HG02885 (cell line): Measurements from ENCODE around the gene EHHADH.

ENCODE experiments used
- ATAC-seq: cut with Tn5 transposase; IDR thresholded peaks from one replicate; pipeline ENCODE4 v1.9.1; 2021; ENCODE audit warnings: mild to moderate bottlenecking; ENCODE audit not compliant: unreplicated experiment, poor library complexity

Gene EHHADH

DNA sequence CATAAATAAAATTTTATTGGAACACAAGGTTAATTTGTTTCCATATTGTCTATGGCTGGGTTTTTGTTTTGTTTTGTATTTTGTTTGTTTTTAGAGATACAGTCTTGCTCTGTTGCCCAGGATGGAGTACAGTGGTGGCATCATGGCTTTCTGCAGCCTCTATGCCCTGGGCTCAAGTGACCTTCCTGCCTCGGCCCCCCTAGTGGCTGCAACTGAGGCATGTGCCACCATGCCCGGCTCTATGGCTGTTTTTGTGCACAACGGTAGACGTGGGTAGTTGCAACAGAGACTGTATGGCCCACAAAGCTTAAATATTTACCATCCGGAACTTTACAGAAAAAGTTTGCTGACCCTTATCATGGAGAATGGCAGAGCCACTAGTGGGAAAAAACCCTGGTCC is 54.2 kb downstream of the EHHADH start:
- no peak for ATAC-seq

DNA sequence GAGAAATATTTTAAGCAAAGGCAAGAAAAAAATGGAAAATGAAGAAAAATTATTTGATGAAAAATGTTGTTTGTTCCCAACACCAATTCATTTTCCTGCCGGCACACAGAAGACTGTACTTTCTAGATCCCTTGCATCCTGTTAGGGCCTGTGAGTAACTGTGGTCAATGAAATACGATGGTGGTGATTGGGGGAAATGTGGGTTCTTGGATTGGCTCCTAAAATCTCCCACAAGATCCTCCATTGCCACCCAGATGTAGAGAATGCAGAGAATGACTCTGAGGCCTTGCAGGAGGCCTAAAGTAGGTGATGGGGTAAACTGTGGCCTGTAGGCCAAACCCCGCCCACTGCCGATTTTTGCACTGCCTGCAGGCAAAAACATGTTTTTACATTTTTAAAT is 54.6 kb downstream of the EHHADH start:
- no peak for ATAC-seq

DNA sequence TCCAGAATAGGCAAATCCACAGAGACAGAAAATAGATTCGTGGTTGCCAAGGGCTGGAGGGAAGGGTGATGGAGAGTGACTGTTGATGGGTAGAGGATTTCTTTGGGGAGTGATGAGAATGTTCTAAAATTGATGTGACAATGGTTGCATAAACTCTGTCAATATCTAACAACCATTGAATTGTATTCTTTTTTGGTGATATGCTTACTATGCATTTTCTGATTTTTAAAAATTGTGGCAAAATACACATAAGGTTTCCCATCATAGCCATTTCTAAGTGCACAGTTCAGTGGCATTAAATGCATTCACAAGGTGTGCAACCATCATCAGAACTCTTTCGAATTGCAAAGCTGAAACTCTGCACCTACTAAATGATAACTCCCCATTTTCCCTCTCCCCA is 56.8 kb downstream of the EHHADH start:
- no peak for ATAC-seq

DNA sequence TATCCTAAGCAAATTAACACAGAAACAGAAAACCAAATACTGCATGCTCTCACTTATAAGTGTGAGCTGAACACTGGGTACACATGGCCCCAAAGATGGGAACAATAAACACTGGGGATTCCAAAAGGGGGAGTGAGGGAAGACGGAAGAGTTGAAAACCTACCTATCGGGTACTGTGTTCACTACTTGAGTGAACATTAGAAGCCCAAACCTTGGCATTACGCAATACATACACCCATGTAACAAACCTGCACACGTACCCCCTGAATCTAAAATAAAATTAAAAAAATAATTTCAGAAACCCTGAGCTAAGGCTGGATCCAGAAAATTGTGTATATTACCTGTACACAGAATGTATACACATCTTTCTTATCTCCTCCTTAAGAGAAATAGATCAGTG is 58.2 kb downstream of the EHHADH start:
- no peak for ATAC-seq

DNA sequence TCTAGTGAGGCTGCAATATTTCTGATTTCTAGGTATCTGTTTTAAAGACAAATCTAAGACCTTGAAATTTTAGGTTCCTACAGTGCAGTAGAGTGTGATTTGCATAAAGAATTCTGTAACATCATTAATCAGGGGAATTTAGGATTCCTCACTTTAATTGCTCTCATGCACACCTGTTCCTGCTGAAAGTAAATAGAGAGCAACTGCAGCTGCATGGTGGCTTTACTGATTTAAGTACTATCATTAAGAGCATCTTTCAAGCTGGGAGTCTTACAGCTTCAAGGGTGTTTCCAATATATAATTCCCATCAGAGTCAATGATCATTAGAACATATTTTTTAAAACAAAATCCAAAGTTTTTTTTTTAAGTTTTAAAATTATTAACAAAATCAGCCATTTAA is 65.0 kb downstream of the EHHADH start:
- no peak for ATAC-seq

DNA sequence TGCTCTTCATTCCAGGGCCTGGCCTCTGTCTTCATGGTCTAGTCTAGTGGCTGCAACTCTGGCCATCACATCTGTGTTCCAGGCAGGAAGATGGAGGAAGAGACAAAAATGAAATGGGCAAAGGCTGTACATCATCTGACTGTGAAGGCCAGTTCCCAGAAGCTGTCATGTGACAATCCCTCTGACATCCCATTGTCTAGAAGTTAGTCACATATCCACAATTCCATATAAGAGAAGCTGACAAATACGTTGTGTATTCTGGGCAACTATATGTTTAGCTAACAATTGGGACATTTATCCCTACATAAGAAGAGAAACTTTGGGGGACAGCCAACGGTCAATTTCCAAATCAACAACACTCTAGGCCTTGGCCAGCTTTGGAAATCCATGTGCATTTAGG is 66.5 kb downstream of the EHHADH start:
- no peak for ATAC-seq

DNA sequence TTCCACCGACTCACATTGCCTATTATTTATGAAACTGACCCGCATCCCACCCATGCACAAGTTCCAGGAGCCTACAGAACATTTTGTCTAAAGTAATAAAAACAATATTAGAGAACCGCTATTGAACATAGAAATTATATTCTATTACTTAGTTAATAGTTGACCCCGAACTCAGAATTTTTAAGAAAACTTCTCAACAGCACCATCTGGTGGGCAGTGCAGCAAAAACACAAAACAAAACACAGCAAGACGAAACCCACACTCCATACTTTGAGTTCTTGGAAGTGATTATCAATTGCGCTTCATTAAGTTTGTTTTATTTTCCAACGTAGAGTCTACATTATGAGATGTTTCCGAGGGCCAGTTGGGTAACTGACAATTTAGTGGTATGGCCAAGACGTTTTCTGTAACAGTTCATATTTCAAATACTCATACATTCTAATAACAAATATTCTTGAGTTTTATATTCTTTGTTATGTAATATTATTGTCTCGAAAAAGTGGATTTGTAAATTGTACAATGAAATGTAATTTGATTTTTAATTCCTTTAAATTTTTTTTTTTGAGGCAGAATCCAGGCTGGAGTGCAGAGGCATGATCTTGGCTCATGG is 77.0 kb downstream of the EHHADH start:
- ATAC-seq, result no peak

DNA sequence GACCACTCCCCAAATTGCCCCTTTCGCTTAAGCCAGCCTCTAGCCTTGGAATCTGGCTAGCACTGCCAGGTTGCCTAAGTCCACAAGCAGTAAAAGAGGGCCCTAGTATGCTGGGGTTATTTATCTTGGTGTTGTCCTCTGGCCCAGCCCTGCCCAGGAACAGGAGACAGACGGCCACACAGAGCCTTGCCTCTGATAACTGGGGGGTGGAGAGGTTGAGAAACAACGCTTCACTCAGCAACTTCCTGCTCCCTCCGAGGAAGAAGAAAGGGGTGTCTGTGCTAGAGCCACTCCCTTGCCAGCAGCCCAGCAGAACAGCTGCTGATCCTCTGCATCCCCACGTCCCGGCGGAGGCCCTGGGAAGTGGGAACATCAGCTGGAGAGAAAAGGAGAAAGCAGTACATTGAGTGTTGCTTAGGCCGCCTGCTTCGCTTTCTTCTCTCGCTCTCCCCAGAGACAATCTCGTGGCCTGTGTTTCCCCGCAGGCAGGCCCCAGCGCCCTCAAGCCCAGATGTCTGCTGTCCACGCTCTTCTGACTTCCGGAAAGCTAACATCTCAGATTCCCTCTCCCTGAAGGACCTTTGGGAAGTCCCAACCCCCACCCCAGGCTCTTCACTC is 78.4 kb downstream of the EHHADH start:
- peak; percentile 81 for ATAC-seq

DNA sequence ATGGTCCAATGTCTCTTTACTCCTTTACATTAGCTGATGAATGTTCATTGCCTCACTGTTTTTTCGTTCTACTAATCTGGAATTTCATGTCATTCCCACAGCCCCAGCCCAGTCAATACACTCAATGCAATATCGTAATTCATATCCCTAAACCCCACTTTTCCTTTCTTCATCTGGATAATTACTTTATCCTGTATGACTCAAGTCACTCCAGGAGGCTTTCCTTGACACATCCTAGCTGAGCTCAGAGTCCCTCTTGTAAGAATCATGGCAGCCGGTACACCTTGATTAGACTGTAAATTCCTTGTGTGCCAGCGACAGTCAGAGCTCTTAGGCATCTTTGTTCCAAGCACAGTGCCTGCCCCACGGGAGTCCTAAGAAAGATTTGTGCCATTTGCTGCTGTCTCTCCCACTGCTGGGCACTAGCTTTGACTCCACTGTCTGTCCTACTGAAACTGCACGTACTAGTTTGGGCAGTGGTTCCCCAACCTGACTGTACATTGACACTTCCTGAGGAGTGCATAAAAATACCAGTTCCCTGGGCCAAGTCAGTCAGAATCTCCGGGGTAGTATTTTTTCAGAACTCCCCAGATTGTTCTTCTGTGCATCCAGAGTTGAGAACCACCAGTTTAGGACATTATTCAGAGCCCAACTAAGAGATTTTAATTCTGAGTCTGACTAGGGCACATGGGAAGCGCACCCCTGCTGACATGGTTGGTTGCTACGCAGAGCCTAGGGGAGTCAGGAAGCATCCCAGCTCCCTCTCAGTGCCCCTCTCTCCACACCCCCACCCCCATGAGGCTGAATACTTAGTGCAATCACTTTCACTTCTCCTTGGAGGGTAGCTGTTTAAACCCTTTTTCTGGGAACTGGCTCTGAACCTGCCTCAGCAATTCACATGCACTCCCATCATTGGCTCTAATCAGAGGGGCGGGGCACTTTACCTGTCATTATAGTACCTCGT is 81.5 kb downstream of the EHHADH start:
- no peak for ATAC-seq

DNA sequence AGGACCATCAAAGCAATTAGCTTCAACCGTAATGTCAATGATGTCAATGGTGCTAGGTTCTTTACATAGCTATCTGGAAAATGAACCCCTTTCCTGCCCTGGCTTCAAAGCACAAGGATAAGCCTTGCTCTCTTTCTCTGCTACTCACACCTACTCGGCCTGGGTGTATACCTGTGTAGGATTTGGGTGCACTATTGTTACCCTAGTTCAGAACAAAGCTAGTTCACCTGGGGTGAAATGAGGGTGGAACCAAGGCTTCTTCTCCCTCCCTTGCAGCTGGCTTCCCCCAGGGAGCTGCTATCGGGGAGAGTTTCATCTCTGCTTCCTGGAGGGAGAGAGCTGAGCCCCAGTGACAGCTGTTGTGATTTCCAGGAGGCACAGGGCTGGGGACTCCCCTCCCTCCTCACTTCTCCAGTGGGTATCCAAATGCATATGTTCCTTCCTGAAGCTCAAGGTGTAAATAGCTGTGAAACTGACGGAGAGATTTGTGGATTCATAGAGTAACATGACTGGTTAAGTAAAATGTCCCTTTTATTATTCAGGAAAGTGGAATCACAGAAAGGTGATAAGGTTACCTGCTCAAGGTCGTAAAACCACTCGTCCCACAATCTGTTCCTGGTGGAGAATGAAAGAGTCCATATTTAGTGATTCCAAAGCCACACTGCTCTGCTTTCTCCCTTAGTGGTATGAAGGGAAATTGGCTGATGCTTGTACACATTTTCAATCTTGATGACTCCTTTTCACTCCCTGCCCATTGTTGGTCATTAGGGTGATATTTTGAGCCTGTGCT is 89.2 kb downstream of the EHHADH start:
- no peak for ATAC-seq

DNA sequence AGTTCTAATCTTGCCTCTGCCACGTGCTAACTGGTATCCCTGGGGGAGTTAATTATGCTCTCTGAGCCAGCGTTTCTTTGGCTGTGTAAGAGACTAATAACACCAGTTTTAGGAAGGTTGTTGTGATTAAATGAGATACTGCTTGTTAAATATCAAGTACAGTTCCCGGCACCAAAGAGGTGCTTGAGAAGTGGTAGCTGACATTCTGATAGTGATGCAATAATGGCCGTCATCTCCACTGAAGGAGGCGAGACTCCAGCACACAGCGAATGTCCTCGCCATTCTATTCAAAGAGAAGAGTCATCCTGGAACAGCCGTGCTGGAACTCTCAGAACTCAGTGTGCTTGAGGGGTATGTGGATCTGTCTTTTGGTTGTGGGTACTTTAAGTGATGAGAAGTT is 91.2 kb downstream of the EHHADH start:
- ATAC-seq, result no peak

DNA sequence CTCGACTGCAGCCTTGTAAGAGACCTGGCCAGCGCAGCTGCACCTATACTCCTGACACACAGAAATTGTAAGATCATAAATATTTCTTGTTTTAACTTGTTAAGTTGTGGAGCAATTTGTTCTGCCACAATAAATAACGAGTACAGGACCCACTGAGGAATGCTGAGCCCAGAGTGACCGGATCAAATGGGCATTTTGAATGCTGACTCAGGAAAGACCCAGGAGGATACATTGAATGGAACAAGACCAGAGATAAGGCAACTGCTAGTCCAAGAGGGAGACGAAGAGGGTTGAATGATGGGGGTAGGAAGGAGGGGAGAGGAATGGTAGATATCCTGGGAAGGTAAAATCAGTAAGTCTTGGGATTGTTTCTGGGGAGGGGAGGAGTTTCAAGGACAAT is 92.1 kb downstream of the EHHADH start:
- no peak for ATAC-seq

DNA sequence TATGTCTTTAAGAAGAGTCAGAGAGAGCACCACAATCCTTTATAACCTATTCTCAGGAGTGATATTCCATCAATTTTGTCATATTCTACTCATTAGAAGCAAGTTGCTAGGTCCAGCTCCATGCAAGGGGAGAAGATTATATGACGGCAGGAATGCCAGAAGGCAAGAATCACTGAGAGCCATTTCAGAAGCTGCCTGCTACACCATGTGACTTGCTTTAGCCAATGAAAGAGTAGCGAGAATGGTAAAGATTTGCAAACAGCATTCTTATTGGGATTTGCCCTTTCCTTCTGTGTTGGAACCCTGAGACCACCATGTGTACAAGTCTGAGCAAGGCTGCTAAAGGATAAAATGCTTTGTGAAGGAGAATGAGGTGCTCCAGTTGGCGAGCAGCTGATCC is 96.5 kb downstream of the EHHADH start:
- ATAC-seq, result no peak

DNA sequence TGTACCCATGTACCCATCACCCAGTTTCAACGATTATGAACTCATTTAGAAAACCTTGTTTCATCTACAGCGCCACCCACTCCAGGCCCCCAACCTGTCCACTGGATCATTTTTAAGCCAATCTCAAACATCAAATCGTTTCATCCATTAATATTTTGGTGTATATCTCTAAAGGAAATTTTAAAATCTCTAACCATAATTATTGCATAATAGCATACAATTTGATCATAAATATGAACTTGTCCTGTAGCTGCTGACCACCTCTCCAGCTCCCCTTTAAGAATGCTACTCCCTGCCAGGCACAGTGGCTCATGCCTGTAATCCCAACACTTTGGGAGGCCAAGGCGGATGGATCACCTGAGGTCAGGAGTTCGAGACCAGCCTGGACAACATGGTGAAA is 98.2 kb downstream of the EHHADH start:
- no peak for ATAC-seq

DNA sequence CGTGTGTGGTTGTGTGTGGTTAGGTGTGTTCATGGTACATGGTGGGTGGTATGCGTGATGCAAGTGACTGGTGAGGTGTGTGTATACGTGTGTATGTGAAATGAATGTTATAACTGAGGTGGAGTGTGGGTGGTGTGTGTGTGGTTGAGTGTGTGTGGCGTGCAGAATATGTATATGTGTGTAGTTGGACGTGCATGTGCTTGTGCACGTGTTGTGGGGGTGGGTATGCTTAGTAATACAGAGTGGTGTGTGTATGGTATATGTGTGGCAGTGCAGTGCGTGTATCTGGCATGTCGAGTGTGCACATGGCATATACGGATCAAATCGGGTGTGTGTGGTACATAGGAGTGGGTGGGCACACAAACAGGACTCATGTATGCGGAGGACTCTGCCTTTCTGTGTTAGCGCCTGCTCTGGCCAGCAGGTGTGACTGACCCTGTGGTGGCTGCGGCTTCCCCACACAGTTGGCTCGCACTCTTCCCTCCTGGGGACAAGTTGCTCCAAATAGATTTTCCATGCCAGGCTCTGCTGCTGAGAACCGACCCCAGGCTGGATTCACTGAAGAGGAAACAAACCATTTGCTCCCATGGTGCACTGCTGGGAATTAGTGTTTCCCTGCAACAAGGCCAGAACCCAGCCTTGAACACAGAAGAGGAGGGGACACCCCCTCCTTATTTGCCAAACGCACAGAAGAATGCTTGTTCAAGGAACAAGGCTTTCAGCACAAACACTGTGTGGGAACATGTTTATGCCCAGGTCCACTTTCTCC is 99.8 kb downstream of the EHHADH start:
- no peak for ATAC-seq

DNA sequence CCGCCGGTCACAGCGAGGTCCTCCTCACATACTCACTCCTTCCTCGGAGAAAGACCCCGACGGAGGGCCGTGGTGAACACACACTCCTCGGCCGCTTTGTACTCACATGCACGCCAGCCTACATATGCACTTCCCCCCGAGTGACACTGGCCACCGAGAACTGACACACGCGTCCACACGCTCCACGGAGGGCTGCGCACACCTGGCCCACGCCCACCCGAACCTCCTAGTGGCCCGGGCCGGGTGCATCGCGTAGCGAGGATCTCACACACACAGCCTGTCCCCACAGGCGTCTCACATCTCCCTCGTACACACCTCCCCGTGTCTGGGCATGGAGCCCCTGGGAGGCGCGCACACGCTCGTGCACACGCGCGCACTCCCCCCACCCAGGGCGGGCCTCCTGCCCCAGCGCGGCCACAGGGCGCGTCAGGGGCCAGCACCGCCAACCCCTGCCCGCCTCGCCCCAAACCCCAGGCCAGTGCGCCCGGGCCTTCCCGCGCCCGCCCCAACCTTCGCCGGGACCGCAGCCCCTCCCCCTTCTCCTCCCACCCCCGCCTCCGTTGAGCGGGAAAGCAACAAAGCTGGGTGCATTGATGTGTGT is 100.6 kb downstream of the EHHADH start:
- peak; percentile 45 for ATAC-seq

DNA sequence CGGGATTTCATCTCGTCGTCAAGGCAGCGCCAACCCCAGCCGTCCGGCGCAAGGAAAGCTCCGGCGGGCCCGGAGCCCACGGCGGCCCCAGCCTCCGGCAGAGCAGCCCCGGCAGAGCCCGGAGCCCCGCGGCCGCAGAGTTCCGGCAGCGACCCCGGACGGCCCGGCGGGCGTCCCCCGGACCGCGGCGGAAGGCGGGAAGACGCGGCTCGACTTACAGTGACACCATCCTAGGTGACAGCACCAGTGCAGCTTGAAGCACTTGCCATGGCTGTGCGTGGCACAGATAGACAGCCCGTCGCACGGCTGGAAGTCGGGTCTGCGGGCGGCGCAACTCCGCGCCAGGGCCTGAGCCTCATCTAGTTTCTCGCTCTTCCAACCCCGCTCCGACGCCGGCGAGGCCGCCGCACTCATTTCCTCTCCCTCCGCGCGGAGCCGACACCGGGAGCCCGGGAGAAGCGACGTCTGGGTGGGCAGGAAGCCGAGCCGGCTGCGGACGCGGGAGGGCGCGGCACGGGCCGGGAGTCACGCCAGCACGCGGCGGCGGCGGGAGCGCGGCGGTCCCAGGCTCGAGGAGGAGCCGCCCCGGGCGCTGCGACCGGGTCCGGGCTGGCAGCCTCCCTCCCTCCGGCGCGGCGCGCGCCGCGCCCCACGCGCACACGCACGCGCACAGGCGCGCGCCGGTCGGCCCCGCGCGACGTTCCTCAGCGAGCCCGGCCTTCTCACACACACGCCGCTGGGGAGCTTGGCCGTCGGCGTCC is 101.3 kb downstream of the EHHADH start, which contains the start of gene C3orf70:
TSS of gene C3orf70 (minus strand) at position 651 of the 761 bp plus-strand sequence. CDS start at position 414, 237 bp downstream.
- peak; percentile 64 for ATAC-seq

DNA sequence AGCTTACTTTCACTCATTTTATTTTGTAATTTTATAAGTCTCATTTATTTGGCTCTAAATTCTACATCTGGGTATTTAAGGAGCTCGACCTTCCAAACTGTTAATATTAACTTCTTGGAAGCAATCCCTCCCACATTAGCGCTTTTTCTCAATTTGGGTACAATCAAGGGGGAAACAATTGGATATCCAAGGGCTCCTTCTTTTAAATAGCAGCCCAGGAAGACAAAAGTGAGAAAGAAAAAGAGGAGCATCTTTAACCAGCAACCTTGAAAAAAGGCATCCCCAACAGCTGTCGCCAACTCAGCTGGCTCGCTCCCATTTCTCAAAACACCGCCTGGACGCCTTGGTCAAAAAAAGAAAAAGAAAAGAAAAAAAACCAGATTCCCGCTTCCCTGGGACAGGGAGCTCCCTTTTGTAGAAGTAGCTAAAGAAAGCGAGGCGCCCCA is 101.9 kb downstream of the EHHADH start:
- no peak for ATAC-seq
